Cardiac muscle cell (in vitro differentiated cells and primary cell): ENCODE results near the gene CPED1. TPM values are rescaled to one million over a fixed set of nuclear protein-coding genes. Genes with fewer than 3 reads are reported as not detected.

Experiments used
- DNase-seq, 2 donors: peaks; one replicate each; pipeline versions ENCODE4 v3.0.0 to v3.0.0-alpha.2; 2010 to 2017; ENCODE audit warnings: low read depth in 1 of 2, low spot score in 1 of 2
- H3K27ac ChIP-seq: fragments of 200-600 bp; sonication (generic); 2 replicates; pipeline ENCODE4 v1.5.1; 2016
- H3K27me3 ChIP-seq: fragments of 200-600 bp; sonication (generic); 2 replicates; pipeline ENCODE4 v1.6.0; 2016; ENCODE audit warnings: control low read depth
- H3K36me3 ChIP-seq: fragments of 200-600 bp; sonication (generic); 2 replicates; pipeline ENCODE4 v1.5.1; 2016; ENCODE audit warnings: control low read depth
- H3K4me1 ChIP-seq: fragments of 200-600 bp; sonication (generic); 2 replicates; pipeline ENCODE4 v1.8.1; 2017; ENCODE audit warnings: low read depth, mild to moderate bottlenecking, mixed run types
- H3K4me3 ChIP-seq: fragments of 200-600 bp; sonication (generic); 2 replicates; pipeline ENCODE4 v1.5.1; 2016; ENCODE audit warnings: mild to moderate bottlenecking
- H3K9me3 ChIP-seq: fragments of 200-600 bp; sonication (generic); 2 replicates; pipeline ENCODE4 v1.5.1; 2017; ENCODE audit warnings: low read depth, mild to moderate bottlenecking, control low read depth
- polyA plus RNA-seq: library from polyadenylated mRNA; unstranded; fragments of >200 nt; fragmentation: Nextera tagmentation; extraction: Ambion mirVana; gene quantifications from 2 replicates; pipeline ENCODE4 v1.2.1, GENCODE V29; 2016
- total RNA-seq: library from RNA; depleted of rRNA; stranded (reverse); fragments of >200 nt; gene quantifications from 2 replicates; pipeline ENCODE4 v1.2.3, GENCODE V29; 2016
- TF ChIP-seq, protein P1 (sequence below): IDR thresholded peaks from 2 replicates; pipeline ENCODE4 v1.5.1; 2012; ENCODE audit warnings: low read depth, mild to moderate bottlenecking, low read length

The CPED1 gene
- total and polyA plus RNA-seq, 2 experiments from 2014 or later, result 0.67 to 3.2 TPM

GRCh38 chr7:121132940-121133339, 144.4 kb downstream of the CPED1 start:
- no peak for DNase-seq

DNA sequence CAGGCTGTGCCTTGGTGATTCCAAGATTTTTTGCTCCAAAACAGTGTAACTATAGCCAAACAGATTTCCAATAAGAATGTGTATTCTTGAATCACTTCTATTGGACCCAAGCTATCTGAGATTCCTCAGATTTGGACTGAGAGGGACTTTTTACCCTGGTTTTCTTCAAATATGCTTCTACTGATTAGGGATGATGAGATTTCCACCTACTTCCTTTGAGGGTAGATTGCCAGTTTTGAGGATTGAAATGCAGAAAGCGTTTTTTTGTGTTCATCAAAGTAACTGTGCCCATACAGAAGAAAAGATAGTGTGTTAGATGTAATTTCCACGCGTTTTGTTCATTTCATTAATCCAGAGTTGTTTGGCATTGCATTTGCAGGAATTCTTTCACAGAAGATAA, 144.9 kb downstream of the CPED1 start:
- Histone ChIP-seq H3K27me3 (no peaks in the 10 kb centered on the region), H3K4me3 (no peak overlapping the region), H3K9me3 (no peaks in the 10 kb centered on the region), H3K27ac (no peak overlapping the region), H3K4me1 (no peaks in the 10 kb centered on the region), H3K36me3 (no peaks in the 10 kb centered on the region)
- peak in 1 of 2 donors; percentile 13 for DNase-seq
- TF ChIP-seq, protein P1, sequence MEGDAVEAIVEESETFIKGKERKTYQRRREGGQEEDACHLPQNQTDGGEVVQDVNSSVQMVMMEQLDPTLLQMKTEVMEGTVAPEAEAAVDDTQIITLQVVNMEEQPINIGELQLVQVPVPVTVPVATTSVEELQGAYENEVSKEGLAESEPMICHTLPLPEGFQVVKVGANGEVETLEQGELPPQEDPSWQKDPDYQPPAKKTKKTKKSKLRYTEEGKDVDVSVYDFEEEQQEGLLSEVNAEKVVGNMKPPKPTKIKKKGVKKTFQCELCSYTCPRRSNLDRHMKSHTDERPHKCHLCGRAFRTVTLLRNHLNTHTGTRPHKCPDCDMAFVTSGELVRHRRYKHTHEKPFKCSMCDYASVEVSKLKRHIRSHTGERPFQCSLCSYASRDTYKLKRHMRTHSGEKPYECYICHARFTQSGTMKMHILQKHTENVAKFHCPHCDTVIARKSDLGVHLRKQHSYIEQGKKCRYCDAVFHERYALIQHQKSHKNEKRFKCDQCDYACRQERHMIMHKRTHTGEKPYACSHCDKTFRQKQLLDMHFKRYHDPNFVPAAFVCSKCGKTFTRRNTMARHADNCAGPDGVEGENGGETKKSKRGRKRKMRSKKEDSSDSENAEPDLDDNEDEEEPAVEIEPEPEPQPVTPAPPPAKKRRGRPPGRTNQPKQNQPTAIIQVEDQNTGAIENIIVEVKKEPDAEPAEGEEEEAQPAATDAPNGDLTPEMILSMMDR, result no peak

More at GRCh38 chr7:121132940-121133339, 144.4 kb downstream of the CPED1 start:
- H3K27ac ChIP-seq, result no peak overlapping the region
- H3K4me1 ChIP-seq, result no peaks in the 10 kb centered on the region
- no peak overlapping the region for H3K4me3 ChIP-seq
- H3K9me3 ChIP-seq, result no peaks in the 10 kb centered on the region
- TF ChIP-seq, protein P1, result no peak
- H3K27me3 ChIP-seq, result no peaks in the 10 kb centered on the region
- H3K36me3 ChIP-seq, result no peaks in the 10 kb centered on the region

DNA sequence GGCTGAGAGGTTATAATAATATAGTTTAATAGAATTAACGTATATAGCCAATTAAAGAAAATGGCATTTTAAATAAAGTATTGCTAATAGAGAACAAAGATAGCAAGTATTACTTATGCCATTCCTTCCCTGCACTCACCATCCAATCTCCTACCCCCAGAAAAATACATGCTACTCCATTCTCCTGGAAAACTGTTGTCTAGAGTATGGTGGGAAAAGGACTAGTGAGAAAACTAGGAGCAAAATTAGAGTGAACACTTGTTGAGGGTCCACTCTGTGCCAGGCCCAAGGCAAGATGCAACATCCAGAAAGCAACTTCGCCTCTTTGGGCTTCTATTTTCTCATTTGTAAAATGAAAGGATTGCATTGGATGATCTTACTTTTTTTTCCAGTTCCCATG, 149.1 kb downstream of the CPED1 start:
- Histone ChIP-seq H3K36me3 (no peaks in the 10 kb centered on the region), H3K9me3 (no peaks in the 10 kb centered on the region), H3K27me3 (no peaks in the 10 kb centered on the region), H3K4me1 (no peaks in the 10 kb centered on the region), H3K4me3 (no peak overlapping the region), H3K27ac (no peak overlapping the region)
- TF ChIP-seq, protein P1, result no peak
- DNase-seq, result no peak

DNA sequence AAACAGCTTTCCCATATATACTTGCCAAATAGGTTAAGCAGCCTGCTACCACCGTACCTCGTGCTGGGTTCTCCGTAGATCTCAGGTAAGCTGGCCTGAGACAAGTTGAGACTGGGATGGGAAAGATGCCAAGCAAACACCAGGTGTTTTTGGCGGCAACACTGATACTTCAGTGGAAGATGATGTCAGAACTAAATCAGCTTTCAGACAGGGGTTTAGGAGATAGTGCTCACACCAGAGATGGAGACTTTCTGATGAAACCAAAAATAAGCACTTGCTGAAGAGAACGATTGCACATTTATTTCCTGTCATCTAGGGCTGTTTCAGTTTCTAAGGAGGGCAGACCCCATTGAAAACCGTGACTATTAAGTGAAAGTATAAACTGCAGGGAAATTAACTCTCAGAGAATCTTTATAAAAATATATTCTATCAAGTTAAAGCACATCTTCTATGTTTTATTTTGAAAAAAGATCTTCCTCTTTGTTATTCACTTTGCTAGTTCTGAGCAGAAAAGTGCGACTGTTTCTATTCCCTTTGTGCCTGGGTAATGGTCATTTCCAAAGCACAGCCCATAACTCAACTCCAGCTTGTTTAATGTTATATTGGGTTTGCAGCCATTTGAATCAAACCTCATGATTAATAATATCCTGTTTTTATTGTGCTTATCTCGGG, 149.9 kb downstream of the CPED1 start:
- no peak overlapping the region for H3K4me3 ChIP-seq
- H3K27ac ChIP-seq, result no peak overlapping the region
- DNase-seq, result peak in 1 of 2 donors; percentile 14
- no peaks in the 10 kb centered on the region for H3K27me3 ChIP-seq
- no peaks in the 10 kb centered on the region for H3K4me1 ChIP-seq
- no peaks in the 10 kb centered on the region for H3K9me3 ChIP-seq
- H3K36me3 ChIP-seq, result no peaks in the 10 kb centered on the region
- TF ChIP-seq, protein P1, result no peak

- Histone ChIP-seq H3K36me3 (no peaks in the 10 kb centered on the region), H3K4me3 (no peak overlapping the region), H3K9me3 (no peaks in the 10 kb centered on the region), H3K27me3 (no peaks in the 10 kb centered on the region), H3K27ac (no peak overlapping the region), H3K4me1 (no peaks in the 10 kb centered on the region)
- TF ChIP-seq, protein P1, result no peak
- peak in 1 of 2 donors; percentile 11 for DNase-seq
Measured at GRCh38 chr7:121139427-121139826, 150.9 kb downstream of the CPED1 start.
